ENCODE measurements around the gene FADS3.

GRCh38 chr11:61837411-61838005, 53.8 kb downstream of the FADS3 start:
- TF ChIP-seq, protein P1, sequence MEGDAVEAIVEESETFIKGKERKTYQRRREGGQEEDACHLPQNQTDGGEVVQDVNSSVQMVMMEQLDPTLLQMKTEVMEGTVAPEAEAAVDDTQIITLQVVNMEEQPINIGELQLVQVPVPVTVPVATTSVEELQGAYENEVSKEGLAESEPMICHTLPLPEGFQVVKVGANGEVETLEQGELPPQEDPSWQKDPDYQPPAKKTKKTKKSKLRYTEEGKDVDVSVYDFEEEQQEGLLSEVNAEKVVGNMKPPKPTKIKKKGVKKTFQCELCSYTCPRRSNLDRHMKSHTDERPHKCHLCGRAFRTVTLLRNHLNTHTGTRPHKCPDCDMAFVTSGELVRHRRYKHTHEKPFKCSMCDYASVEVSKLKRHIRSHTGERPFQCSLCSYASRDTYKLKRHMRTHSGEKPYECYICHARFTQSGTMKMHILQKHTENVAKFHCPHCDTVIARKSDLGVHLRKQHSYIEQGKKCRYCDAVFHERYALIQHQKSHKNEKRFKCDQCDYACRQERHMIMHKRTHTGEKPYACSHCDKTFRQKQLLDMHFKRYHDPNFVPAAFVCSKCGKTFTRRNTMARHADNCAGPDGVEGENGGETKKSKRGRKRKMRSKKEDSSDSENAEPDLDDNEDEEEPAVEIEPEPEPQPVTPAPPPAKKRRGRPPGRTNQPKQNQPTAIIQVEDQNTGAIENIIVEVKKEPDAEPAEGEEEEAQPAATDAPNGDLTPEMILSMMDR (IDR thresholded peaks at IDR 0.05) = no peak
- TF ChIP-seq POLR2A (IDR thresholded peaks at IDR 0.05) (no peak), POLR2AphosphoS5 (IDR thresholded peaks at IDR 0.05) (no peak)
